ENCODE data around the gene LRRC59.

- TF ChIP-seq CTCF (conservative IDR thresholded peaks at IDR 0.05; ENCODE audit: low read depth, low read length) = 0 out of 2 replicates have a peak, but pooled peaks have one; percentile 14
- no peak for TF ChIP-seq CEBPB (IDR thresholded peaks at IDR 0.05; ENCODE audit: low read depth, low read length)
- TF ChIP-seq RAD21 (IDR thresholded peaks at IDR 0.05; ENCODE audit: low read length) = no peak
- no peak for TF ChIP-seq RFX5 (IDR thresholded peaks at IDR 0.05; ENCODE audit: low read depth, low read length)
- peak; percentile 41; the same call in 1 of the 2 replicates for TF ChIP-seq POLR2A (IDR thresholded peaks at IDR 0.05; ENCODE audit: low read depth, low read length)
- no peak for TF ChIP-seq RCOR1 (IDR thresholded peaks at IDR 0.05; ENCODE audit: insufficient replicate concordance, low read length)
- TF ChIP-seq CHD1 (IDR thresholded peaks at IDR 0.05; ENCODE audit: low read depth, low read length) = no peak
- no peak for TF ChIP-seq USF2 (IDR thresholded peaks at IDR 0.05; ENCODE audit: low read depth, low read length)
- TF ChIP-seq MXI1 (IDR thresholded peaks at IDR 0.05; ENCODE audit: borderline replicate concordance, low read depth, low read length) = no peak
- no peak for TF ChIP-seq MAZ (IDR thresholded peaks at IDR 0.05; ENCODE audit: borderline replicate concordance, low read depth, low read length)
- TF ChIP-seq BHLHE40 (IDR thresholded peaks at IDR 0.05; ENCODE audit: low read depth, low read length) = no peak
- no peak for TF ChIP-seq NFE2L2 (IDR thresholded peaks at IDR 0.05; ENCODE audit: low read depth, low read length)
- TF ChIP-seq ELK1 (IDR thresholded peaks at IDR 0.05; ENCODE audit: borderline replicate concordance, low read depth, low read length) = no peak
Measured at GRCh38 chr17:50380369-50381259, 16.7 kb downstream of the LRRC59 start.
